Measurements from ENCODE around the gene GJA1.

GJA1 gene

GRCh38 chr6:121492536-121492935 is 57.1 kb downstream of the GJA1 start:
- no peak for DNase-seq

- no peak for DNase-seq
Observed at GRCh38 chr6:121497970-121498375, 62.5 kb downstream of the GJA1 start.

- DNase-seq = no peak
Observed at GRCh38 chr6:121498481-121499276, 63.2 kb downstream of the GJA1 start.
